GM15510 (cell line): ENCODE results near the gene IBA57.
A peak's percentile ranks its signal among the peaks of the same experiment; 100 is the strongest.

Source experiments
- POLR2A ChIP-seq: IDR thresholded peaks from 3 replicates; pipeline ENCODE4 v1.6.1; 2011; ENCODE audit warnings: borderline replicate concordance; ENCODE audit not compliant: insufficient read length; ENCODE audit errors: extremely low read depth

The IBA57 gene

DNA sequence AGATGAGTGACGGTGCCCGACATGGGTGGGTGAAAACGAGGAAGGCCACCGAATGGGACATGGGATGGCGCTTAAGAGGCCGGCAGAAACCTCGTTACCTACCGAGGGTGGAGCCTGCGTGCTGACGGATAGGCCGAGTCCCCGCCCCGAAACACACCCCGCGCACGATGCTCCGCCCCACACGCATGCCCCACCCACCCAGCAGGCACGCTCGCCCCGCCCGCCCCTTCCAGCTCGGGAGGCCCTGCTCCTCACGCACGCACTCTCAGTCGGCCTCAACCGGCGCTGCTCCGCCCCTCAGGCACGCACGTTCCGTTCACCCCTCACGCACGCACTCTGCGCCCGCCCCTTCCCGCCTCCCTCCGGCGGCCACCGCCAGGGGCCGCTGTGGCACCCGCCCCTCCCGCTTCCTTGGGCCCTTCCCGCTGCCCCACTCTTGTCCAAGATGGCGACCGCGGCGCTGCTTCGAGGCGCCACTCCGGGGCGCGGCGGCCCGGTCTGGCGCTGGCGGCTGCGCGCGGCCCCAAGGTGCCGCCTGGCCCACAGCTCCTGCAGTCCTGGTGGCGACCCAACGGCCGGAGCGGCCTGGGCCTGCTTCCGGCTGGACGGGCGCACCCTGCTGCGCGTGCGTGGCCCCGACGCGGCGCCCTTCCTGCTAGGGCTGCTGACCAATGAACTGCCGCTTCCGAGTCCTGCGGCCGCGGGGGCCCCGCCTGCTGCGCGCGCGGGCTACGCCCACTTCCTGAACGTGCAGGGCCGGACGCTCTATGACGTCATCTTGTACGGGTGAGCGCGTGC lies at the start of gene IBA57:
Gene IBA57 (plus strand): TSS at position 433 of the 798 bp plus-strand sequence. CDS start 13 bp downstream, at position 446.
- peak; percentile 91 for TF ChIP-seq POLR2A

- TF ChIP-seq POLR2A: no peak
Observed at GRCh38 chr1:228117335-228117734, 48.3 kb upstream of the IBA57 start.

- TF ChIP-seq POLR2A: no peak
Observed at GRCh38 chr1:228118040-228118439, 47.6 kb upstream of the IBA57 start.

- TF ChIP-seq POLR2A: no peak
Observed at GRCh38 chr1:228120351-228120750, 45.3 kb upstream of the IBA57 start.

GRCh38 chr1:228120857-228121489 lies 44.6 kb upstream of the IBA57 start:
- TF ChIP-seq POLR2A: no peak

DNA sequence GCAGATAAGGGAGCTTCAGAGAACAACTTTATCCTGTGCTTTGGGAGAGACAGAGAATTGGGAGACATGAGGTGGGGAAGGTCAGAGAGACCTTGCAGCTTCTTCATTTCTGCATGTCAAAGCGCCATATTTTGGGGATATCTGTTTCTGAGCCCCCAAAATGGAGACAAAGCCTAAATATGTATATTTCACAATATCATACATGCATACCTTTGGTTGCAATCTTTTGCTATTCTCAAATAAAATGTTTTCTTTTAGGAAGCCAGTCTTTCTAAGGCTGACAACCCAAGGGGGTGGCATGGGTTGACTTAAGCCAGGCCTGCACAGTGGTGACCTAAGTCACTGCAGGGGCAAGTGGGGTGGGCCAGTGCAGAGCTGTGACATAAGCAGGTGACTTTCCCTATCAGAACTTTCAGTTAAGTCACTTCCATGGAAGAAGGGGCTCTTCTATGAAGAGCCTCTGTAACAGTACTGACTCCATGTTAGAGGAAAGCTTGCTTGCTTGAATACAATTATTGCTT lies 42.6 kb upstream of the IBA57 start:
- no peak for TF ChIP-seq POLR2A

DNA sequence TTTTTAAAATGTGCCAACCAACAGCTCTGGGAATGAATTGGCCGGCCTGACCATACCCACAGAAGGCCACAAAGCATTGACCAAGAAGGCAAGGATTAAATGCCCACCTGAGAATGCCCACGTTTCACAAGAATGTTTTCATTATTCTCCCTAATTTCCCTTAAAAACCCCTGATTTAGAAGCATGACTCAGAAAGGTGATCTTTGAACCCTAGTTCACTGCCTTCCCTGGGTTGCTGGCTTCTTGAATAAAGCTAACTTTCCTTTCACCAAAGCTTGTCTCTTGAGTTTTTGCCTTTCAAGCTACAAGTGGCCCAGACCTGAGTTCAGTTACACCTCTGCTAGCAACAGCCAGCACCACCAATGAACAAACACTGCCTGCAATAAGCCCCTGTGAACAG lies 42.1 kb upstream of the IBA57 start:
- no peak for TF ChIP-seq POLR2A

GRCh38 chr1:228125185-228125584 lies 40.4 kb upstream of the IBA57 start:
- TF ChIP-seq POLR2A: no peak

- no peak for TF ChIP-seq POLR2A
Observed at GRCh38 chr1:228131766-228132165, 33.8 kb upstream of the IBA57 start.

GRCh38 chr1:228134591-228134990 lies 31.0 kb upstream of the IBA57 start:
- no peak for TF ChIP-seq POLR2A

- no peak for TF ChIP-seq POLR2A
Observed at GRCh38 chr1:228136901-228137300, 28.7 kb upstream of the IBA57 start.

GRCh38 chr1:228139406-228139930 lies 26.1 kb upstream of the IBA57 start:
- no peak for TF ChIP-seq POLR2A

- peak; percentile 96 for TF ChIP-seq POLR2A
Observed at GRCh38 chr1:228139931-228140723, 25.5 kb upstream of the IBA57 start, which contains the start of gene GUK1. TSS of gene GUK1 (plus strand) at chr1:228140279. CDS start at chr1:228140303, 24 bp downstream.

DNA sequence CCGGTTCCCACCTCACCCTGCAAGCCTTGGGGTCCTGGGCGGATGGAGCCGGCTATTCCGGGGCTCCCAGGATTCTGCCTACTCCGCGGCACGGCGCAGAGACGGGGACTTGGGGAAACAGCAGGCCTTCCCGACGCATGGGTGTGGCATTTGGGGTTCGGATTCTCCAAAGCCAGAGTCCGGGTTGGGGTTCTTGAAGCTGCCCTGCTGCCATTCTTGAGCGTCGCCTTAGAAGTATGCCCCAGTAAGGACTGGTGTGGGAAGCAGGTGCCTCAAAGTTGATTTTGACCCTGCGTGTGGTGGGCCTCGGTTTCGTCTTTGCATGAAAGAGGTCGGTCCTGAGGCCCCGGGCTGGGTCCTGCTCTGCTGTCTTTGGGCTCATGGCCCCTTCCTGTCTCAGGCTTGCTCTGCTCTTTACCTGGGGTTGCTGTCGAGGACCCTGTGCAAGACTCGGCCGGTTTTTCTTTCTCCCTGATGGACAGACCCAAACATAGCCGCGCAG lies 24.8 kb upstream of the IBA57 start:
- no peak for TF ChIP-seq POLR2A
